Progenitor cell of endocrine pancreas (in vitro differentiated cells): ENCODE measurements around the gene GHITM. TPM values are rescaled to one million over a fixed set of nuclear protein-coding genes. Genes with fewer than 3 reads are reported as not detected.
"Not testable (repeated sequence)": the region's sequence is repeated elsewhere in the genome, so short reads cannot be mapped to it uniquely, and the experiment has no call there.

Experiments used
- DNase-seq: peaks from one replicate; pipeline ENCODE4 v3.0.0; 2021; ENCODE audit warnings: low spot score; ENCODE audit not compliant: unreplicated experiment
- H3K27ac Mint-ChIP-seq: 2 replicates; pipeline ENCODE4 v1.8.0; 2021; ENCODE audit warnings: mild to moderate bottlenecking, moderate library complexity, mixed read lengths
- H3K27me3 Mint-ChIP-seq: 2 replicates; pipeline ENCODE4 v1.8.0; 2021; ENCODE audit warnings: mixed read lengths
- H3K36me3 Mint-ChIP-seq: 2 replicates; pipeline ENCODE4 v1.8.0; 2022; ENCODE audit warnings: mixed read lengths; ENCODE audit not compliant: insufficient read depth
- H3K4me1 Mint-ChIP-seq: 2 replicates; pipeline ENCODE4 v1.8.0; 2021; ENCODE audit warnings: low read depth, mixed read lengths
- H3K4me3 Mint-ChIP-seq: 2 replicates; pipeline ENCODE4 v1.8.0; 2021; ENCODE audit warnings: low read depth, mild to moderate bottlenecking, moderate library complexity, mixed read lengths
- H3K9me3 Mint-ChIP-seq: 2 replicates; pipeline ENCODE4 v1.8.0; 2021; ENCODE audit warnings: low read depth, mixed read lengths
- CTCF ChIP-seq: fragments of 200-600 bp; sonication (generic); IDR thresholded peaks from one replicate; pipeline ENCODE4 v1.5.0; 2021; ENCODE audit warnings: antibody characterized with exemption, mild to moderate bottlenecking; ENCODE audit not compliant: unreplicated experiment
- total RNA-seq: library from RNA; stranded (reverse); gene quantifications from 2 replicates; pipeline ENCODE4 v1.2.1, GENCODE V29; 2021

GHITM gene
- total RNA-seq, 1 donor from 2014 or later: 99.4 TPM

- no peak for TF ChIP-seq CTCF
- H3K36me3 Mint-ChIP-seq: peaks cover 4% of the 10 kb centered on the region
Measured at GRCh38 chr10:84138478-84139125, 707 bp upstream of the GHITM start.

GRCh38 chr10:84140036-84140379 is 699 bp downstream of the GHITM start:
- peaks cover 10% of the 10 kb centered on the region for H3K36me3 Mint-ChIP-seq
- H3K9me3 Mint-ChIP-seq: no peaks in the 10 kb centered on the region
- H3K4me1 Mint-ChIP-seq: peaks cover 18% of the 10 kb centered on the region
- H3K4me3 Mint-ChIP-seq: peak overlapping the region; percentile 94
- peaks cover 3% of the 10 kb centered on the region for H3K27me3 Mint-ChIP-seq
- TF ChIP-seq CTCF: no peak
- no peak for DNase-seq
- H3K27ac Mint-ChIP-seq: peak overlapping the region; percentile 99

More at GRCh38 chr10:84138478-84139125, 707 bp upstream of the GHITM start:
- H3K4me3 Mint-ChIP-seq: peak overlapping the region; percentile 94
- peaks cover 18% of the 10 kb centered on the region for H3K4me1 Mint-ChIP-seq
- no peaks in the 10 kb centered on the region for H3K9me3 Mint-ChIP-seq
- no peak for DNase-seq
- H3K27ac Mint-ChIP-seq: peak overlapping the region; percentile 99
- H3K27me3 Mint-ChIP-seq: peaks cover 10% of the 10 kb centered on the region

GRCh38 chr10:84147347-84147746 is 8.0 kb downstream of the GHITM start:
- no peaks in the 10 kb centered on the region for H3K4me1 Mint-ChIP-seq
- H3K36me3 Mint-ChIP-seq: peaks cover 29% of the 10 kb centered on the region
- no peak overlapping the region for H3K4me3 Mint-ChIP-seq
- TF ChIP-seq CTCF: no peak
- H3K27ac Mint-ChIP-seq: no peak overlapping the region
- H3K27me3 Mint-ChIP-seq: no peaks in the 10 kb centered on the region
- DNase-seq: no peak
- H3K9me3 Mint-ChIP-seq: no peaks in the 10 kb centered on the region

GRCh38 chr10:84148006-84148597 is 8.8 kb downstream of the GHITM start:
- DNase-seq, H3K4me3 Mint-ChIP-seq, H3K27ac Mint-ChIP-seq, H3K9me3 Mint-ChIP-seq, H3K4me1 Mint-ChIP-seq, H3K27me3 Mint-ChIP-seq: not testable (repeated sequence)
- TF ChIP-seq CTCF: peak; percentile 81
- H3K36me3 Mint-ChIP-seq: peaks cover 27% of the 10 kb centered on the region

GRCh38 chr10:84149854-84150253 is 10.5 kb downstream of the GHITM start:
- H3K4me3 Mint-ChIP-seq: no peak overlapping the region
- no peaks in the 10 kb centered on the region for H3K9me3 Mint-ChIP-seq
- no peaks in the 10 kb centered on the region for H3K4me1 Mint-ChIP-seq
- no peak for TF ChIP-seq CTCF
- no peak for DNase-seq
- H3K27me3 Mint-ChIP-seq: no peaks in the 10 kb centered on the region
- no peak overlapping the region for H3K27ac Mint-ChIP-seq
- peaks cover 28% of the 10 kb centered on the region for H3K36me3 Mint-ChIP-seq
